Astrocyte (in vitro differentiated cells and primary cell): ENCODE measurements around the gene CHST15. TPM values are rescaled to one million over a fixed set of nuclear protein-coding genes. Genes with fewer than 3 reads are reported as not detected.

ENCODE experiments used
- DNase-seq: peaks from one replicate; pipeline ENCODE4 v3.0.0-alpha.2; 2010; ENCODE audit warnings: low read depth
- FAIRE-seq: peaks from 2 replicates; lab custom pipeline; 2011; peaks lifted over from hg19 to GRCh38; lab: Jason Lieb, UNC
- H2AFZ ChIP-seq: 2 replicates; pipeline ENCODE4 v1.6.0; 2012; ENCODE audit warnings: low read depth, low read length, inconsistent platforms
- H3K27ac ChIP-seq: 2 replicates; pipeline ENCODE4 v1.5.1; 2011; ENCODE audit warnings: low read depth, low read length, inconsistent platforms
- H3K27me3 ChIP-seq: 2 replicates; pipeline ENCODE4 v1.6.0; 2011; ENCODE audit warnings: low read length, inconsistent platforms; ENCODE audit not compliant: insufficient read depth
- H3K36me3 ChIP-seq: 2 replicates; pipeline ENCODE4 v1.5.1; 2011; ENCODE audit warnings: low read length, inconsistent platforms; ENCODE audit not compliant: insufficient read depth
- H3K4me1 ChIP-seq: 2 replicates; pipeline ENCODE4 v1.5.1; 2011; ENCODE audit warnings: low read length, inconsistent platforms; ENCODE audit not compliant: insufficient read depth
- H3K4me2 ChIP-seq: 2 replicates; pipeline ENCODE4 v1.6.0; 2012; ENCODE audit warnings: low read length, inconsistent platforms
- H3K4me3 ChIP-seq: 2 replicates; pipeline ENCODE4 v1.5.1; 2011; ENCODE audit warnings: low read depth, mild to moderate bottlenecking, low read length, inconsistent platforms; ENCODE audit not compliant: insufficient read depth
- H3K79me2 ChIP-seq: 2 replicates; pipeline ENCODE4 v1.6.0; 2012; ENCODE audit warnings: mild to moderate bottlenecking, low read length, inconsistent platforms; ENCODE audit not compliant: insufficient read depth
- H3K9ac ChIP-seq: 2 replicates; pipeline ENCODE4 v1.6.0; 2012; ENCODE audit warnings: mild to moderate bottlenecking, low read length, inconsistent platforms
- H3K9me3 ChIP-seq: 2 replicates; pipeline ENCODE4 v1.5.1; 2012; ENCODE audit warnings: low read depth, mild to moderate bottlenecking, low read length, inconsistent platforms; ENCODE audit not compliant: insufficient read depth
- H4K20me1 ChIP-seq: 2 replicates; pipeline ENCODE4 v1.6.0; 2012; ENCODE audit warnings: low read length, inconsistent platforms; ENCODE audit not compliant: insufficient read depth
- H3K27ac Mint-ChIP-seq: one replicate; pipeline ENCODE4 v1.8.0; 2021; ENCODE audit warnings: mild to moderate bottlenecking, mixed read lengths; ENCODE audit not compliant: unreplicated experiment
- H3K27me3 Mint-ChIP-seq: one replicate; pipeline ENCODE4 v1.8.0; 2021; ENCODE audit warnings: low read depth, mixed read lengths; ENCODE audit not compliant: unreplicated experiment
- H3K36me3 Mint-ChIP-seq: one replicate; pipeline ENCODE4 v1.8.0; 2021; ENCODE audit warnings: low read depth, mixed read lengths; ENCODE audit not compliant: unreplicated experiment
- H3K4me1 Mint-ChIP-seq: one replicate; pipeline ENCODE4 v1.8.0; 2021; ENCODE audit warnings: low read depth, mixed read lengths; ENCODE audit not compliant: unreplicated experiment
- H3K4me3 Mint-ChIP-seq: one replicate; pipeline ENCODE4 v1.8.0; 2021; ENCODE audit warnings: mild to moderate bottlenecking, moderate library complexity, mixed read lengths; ENCODE audit not compliant: unreplicated experiment
- H3K9me3 Mint-ChIP-seq: one replicate; pipeline ENCODE4 v1.8.0; 2021; ENCODE audit warnings: mild to moderate bottlenecking, mixed read lengths; ENCODE audit not compliant: unreplicated experiment
- CTCF ChIP-seq: IDR thresholded peaks from 2 replicates; pipeline ENCODE4 v1.5.1; 2011; ENCODE audit warnings: low read depth, mild to moderate bottlenecking, inconsistent platforms, low read length, moderate library complexity; ENCODE audit not compliant: insufficient read depth
- EZH2 ChIP-seq: IDR thresholded peaks from 2 replicates; pipeline ENCODE4 v1.6.1; 2012; ENCODE audit warnings: mild to moderate bottlenecking, low read length, inconsistent platforms; ENCODE audit not compliant: insufficient read depth
- total RNA-seq: library from RNA; stranded (reverse); gene quantifications from 2 replicates; pipeline ENCODE4 v1.2.1, GENCODE V29; 2021

The CHST15 gene
- total RNA-seq, 1 donor from 2014 or later, result 20.6 TPM

GRCh38 chr10:124142006-124142739 is 48.8 kb upstream of the CHST15 start:
- no peaks in the 10 kb centered on the region for H3K9me3 ChIP-seq
- H4K20me1 ChIP-seq, result no peaks in the 10 kb centered on the region
- H3K27ac ChIP-seq, result no peak overlapping the region
- H3K4me3 ChIP-seq, result no peak overlapping the region
- peaks cover 8% of the 10 kb centered on the region for H3K4me1 ChIP-seq
- peaks cover 1% of the 10 kb centered on the region for H3K36me3 Mint-ChIP-seq
- no peak for TF ChIP-seq EZH2
- TF ChIP-seq CTCF, result no peak
- H2AFZ ChIP-seq, result no peak overlapping the region
- no peak overlapping the region for H3K9ac ChIP-seq
- no peak overlapping the region for H3K4me2 ChIP-seq
- no peaks in the 10 kb centered on the region for H3K79me2 ChIP-seq
- peaks cover 3% of the 10 kb centered on the region for H3K27me3 ChIP-seq
- peaks cover 6% of the 10 kb centered on the region for H3K4me1 Mint-ChIP-seq
- DNase-seq (no peak), FAIRE-seq (no peak)
- H3K9me3 Mint-ChIP-seq, result peaks cover 2% of the 10 kb centered on the region
- no peak overlapping the region for H3K27ac Mint-ChIP-seq
- peaks cover 8% of the 10 kb centered on the region for H3K27me3 Mint-ChIP-seq
- no peak overlapping the region for H3K4me3 Mint-ChIP-seq
- no peaks in the 10 kb centered on the region for H3K36me3 ChIP-seq

GRCh38 chr10:124138883-124139348 is 45.5 kb upstream of the CHST15 start:
- peak overlapping the region; percentile 45 for H3K27ac ChIP-seq

More at GRCh38 chr10:124138883-124139348, 45.5 kb upstream of the CHST15 start:
- DNase-seq, result no peak
- peaks cover 1% of the 10 kb centered on the region for H3K36me3 Mint-ChIP-seq
- peaks cover 8% of the 10 kb centered on the region for H3K4me1 ChIP-seq
- peaks cover 2% of the 10 kb centered on the region for H3K9me3 Mint-ChIP-seq
- H3K27me3 ChIP-seq, result peaks cover 10% of the 10 kb centered on the region
- H3K9me3 ChIP-seq, result no peaks in the 10 kb centered on the region
- H3K27ac Mint-ChIP-seq, result no peak overlapping the region
- TF ChIP-seq CTCF (no peak), EZH2 (no peak)
- H3K4me3 ChIP-seq, result no peak overlapping the region
- no peak for FAIRE-seq
- no peak overlapping the region for H2AFZ ChIP-seq
- H3K9ac ChIP-seq, result no peak overlapping the region
- no peaks in the 10 kb centered on the region for H3K79me2 ChIP-seq
- H3K36me3 ChIP-seq, result no peaks in the 10 kb centered on the region
- no peaks in the 10 kb centered on the region for H4K20me1 ChIP-seq
- H3K27me3 Mint-ChIP-seq, result peaks cover 9% of the 10 kb centered on the region
- peak overlapping the region; percentile 42 for H3K4me2 ChIP-seq
- no peak overlapping the region for H3K4me3 Mint-ChIP-seq
- peaks cover 4% of the 10 kb centered on the region for H3K4me1 Mint-ChIP-seq
